Fibroblast of skin of scalp (primary cell): Measurements from ENCODE around the gene LFNG.
"Not testable (repeated sequence)": the region's sequence is repeated elsewhere in the genome, so short reads cannot be mapped to it uniquely, and the experiment has no call there.

Source experiments
- DNase-seq: peaks from one replicate; pipeline ENCODE4 v3.0.0-alpha.2; 2013

The LFNG gene

GRCh38 chr7:2530071-2530987 lies 10.8 kb downstream of the LFNG start:
- DNase-seq: no peak

GRCh38 chr7:2530994-2531795 lies 11.6 kb downstream of the LFNG start:
- DNase-seq: not testable (repeated sequence)

DNA sequence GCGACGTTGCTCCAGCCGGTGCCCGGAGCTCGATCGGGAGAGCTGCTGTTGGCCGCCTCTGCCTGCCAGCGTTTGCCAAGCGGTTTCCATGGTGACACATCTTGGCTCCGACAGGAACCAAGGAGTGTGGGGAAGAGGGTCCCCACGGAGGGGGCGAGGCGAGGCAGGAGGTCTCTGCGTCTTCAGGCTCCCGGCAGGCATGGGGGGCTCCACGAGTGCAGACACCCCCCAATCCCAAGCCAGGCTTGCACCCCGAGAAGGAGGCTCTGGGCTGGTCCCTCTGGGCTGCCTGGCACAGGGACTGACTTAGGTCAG lies 12.2 kb downstream of the LFNG start:
- DNase-seq: not testable (repeated sequence)

DNA sequence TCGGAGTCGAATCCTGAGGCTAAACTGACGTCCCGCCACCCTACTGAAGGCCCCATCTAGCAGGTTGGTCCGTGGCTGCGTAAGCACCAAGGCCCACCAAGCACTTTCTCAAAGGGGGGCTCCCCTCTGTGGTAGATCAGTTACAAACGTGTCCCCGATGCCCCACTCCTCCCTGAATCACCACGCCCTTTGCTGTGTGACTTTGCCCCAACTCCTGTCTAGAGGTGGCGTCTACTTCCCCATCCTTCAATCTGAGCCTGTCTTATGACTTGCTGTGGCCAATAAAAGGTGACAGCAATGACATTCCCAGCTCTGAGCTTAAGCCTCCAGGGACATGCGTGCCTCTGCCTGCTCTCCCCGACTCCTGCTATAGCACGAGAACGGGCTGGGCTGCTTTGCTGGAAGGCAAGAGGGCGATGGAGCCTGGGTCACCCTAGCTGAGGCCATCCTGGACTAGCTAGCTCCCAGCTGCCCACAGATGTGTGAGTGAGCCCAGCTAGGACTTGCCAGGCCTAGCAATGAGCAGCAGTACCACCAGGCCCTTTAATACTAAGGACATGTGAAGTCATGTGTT lies 12.7 kb downstream of the LFNG start:
- not testable (repeated sequence) for DNase-seq

GRCh38 chr7:2532816-2533215 lies 13.2 kb downstream of the LFNG start:
- not testable (repeated sequence) for DNase-seq

- not testable (repeated sequence) for DNase-seq
These were observed 14.0 kb downstream of the LFNG start for GRCh38 chr7:2533566-2533965.

DNA sequence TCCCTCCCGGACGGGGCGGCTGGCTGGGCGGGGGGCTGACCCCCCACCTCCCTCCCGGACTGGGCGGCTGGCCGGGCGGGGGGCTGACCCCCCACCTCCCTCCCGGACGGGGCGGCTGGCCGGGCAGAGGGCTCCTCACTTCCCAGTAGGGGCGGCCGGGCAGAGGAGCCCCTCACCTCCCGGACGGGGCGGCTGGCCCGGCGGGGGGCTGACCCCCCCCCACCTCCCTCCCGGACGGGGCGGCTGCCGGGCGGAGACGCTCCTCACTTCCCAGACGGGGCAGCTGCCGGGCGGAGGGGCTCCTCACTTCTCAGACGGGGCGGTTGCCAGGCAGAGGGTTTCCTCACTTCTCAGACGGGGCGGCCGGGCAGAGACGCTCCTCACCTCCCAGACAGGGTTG lies 14.6 kb downstream of the LFNG start:
- DNase-seq: not testable (repeated sequence)

- DNase-seq: not testable (repeated sequence)
These were observed 16.5 kb downstream of the LFNG start for GRCh38 chr7:2535872-2536627.

GRCh38 chr7:2537981-2538851 lies 18.6 kb downstream of the LFNG start:
- DNase-seq: no peak

DNA sequence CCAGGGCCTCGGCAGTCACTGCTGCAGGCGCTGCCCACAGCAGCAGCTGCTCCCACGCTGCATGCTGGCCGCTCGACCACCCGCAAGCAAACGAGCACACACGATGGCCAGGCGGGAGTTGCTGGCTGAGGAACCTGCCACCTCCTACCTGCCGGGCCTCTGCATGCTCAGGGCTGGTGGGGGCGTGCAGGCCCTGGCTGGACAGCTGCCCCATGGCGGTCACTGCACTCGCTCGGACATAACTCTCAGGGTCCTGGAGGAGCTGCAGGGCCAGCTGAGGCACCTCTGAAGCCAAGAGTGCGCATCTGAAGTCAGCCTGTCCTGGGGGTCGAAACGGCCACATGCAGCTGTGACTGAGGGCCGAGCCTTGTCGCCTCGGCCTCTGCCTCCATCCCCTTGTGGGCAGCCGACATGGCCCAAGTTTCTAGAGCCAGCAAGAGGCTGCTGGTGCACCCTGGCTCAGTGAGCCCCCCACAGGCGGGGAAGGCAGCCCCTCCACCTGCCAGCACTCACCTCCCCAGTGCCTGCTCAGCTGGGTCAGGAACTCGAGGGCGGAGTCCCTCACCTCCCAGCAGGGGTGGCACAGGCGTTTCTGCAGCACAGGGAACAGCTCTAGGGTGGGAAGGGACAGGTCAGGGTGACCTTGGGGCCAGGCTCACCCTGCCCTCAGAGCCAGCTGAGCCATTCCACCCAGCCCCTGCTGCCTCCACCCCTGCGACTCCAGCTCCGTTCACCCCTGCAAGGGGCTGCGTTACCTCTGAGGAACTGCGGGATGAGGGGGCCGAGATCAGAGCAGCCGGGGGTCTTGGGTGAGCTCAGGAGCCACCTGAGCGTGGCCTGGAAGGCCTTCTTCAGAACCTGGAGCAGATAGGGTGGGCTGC lies 19.7 kb downstream of the LFNG start:
- DNase-seq: no peak

- DNase-seq: no peak
These were observed 20.6 kb downstream of the LFNG start for GRCh38 chr7:2540133-2540532.

GRCh38 chr7:2540641-2541051 lies 21.1 kb downstream of the LFNG start:
- no peak for DNase-seq

- no peak for DNase-seq
These were observed 21.9 kb downstream of the LFNG start for GRCh38 chr7:2541291-2542010.

DNA sequence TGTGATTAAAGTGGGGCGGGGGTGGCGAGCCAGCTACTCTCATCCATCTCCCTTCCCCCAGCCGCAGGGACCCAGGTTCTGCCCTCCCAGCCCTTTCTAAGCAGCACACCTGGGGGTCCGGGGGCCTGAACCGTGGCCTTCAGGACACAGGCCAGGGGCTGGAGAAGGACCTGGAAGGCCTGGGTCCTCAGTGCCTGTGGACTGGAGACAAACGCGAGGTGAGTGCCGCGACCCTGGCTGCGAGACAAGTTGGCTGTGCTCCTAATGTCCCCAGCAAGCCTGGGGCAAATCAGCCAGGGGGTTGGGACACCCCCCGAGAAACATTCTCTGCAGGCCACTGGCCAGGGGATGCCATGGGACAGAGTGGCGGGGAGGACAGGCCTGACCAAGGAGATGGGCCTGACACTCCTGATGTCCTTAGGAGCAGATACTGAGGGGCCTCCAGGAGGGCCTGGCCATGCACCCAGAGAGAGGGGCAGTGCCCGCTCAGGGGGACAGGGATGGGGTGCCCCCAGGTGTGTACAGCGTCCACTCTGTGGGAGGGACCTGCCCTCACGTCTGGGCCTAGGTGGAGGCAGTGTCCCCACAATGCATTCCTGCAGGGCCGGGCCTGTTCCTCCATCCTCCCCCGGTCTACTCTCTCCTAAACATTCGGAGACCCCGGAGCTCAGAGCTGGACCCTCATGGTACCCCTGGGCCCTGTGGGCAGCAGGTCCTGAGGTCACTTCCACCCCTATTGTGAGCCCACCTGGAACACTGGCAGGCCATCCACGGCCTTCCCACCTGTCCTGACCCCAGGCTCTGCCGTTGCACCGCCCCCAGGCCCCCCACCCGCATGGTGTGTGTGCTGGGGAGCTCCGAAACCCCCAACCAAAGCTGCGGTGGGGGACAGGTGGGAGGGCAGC lies 22.7 kb downstream of the LFNG start:
- DNase-seq: no peak

DNA sequence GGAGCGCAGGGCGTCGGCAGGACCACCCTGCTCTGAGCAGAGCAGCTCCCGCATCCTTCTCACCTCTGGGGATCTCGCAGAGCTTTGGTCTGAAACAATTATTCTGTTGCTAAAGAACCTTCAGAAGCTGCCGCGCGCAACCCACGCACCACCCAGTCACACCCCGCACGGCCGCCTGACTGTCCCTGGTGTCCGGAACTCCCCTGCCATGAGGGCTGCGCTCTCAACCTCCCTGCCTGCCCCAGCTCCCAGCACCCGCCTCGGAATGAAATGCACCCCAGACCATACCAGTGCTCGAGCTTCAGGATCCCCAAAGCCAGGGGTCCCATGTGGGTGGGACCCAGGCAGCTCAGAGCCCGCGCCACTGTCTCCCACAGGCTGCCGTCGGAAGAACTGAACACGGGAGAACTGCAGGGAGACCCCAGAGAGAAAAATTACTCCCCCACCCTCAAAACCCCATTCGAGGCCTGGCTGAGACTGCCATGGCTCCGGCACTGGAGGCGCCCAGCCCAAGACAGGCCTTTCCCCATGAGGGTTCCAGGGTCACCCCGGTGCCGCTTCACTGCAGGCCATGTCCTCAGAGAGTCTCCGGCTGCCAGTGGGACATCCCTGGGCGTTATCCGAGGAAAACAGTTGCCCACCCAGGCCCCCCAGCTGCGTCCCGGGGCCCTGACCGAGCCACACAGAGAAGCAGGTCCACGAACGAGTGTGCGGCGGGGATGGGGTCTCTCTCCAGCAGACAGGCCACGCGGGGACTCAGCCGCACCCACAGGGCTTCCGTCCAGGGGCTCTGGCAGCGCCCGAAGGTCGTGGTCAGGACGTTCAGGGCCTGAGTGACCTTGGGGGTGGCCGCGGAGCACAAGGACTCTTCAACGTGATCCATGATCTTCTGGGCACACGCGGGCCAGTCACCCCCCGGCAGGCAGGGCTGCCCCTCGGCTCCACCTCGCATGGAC lies 23.6 kb downstream of the LFNG start:
- DNase-seq: no peak

GRCh38 chr7:2544541-2545188 lies 25.1 kb downstream of the LFNG start:
- no peak for DNase-seq
